ENCODE measurements around the gene RASSF1. TPM values are rescaled to one million over a fixed set of nuclear protein-coding genes. Genes with fewer than 3 reads are reported as not detected.

Gene RASSF1
- total and polyA plus RNA-seq, 10 of the 15 experiments (the other 5 are each of a cell fraction or from before 2014, with no cell fraction given), result 4.4 to 59.6 (median 37.2) TPM

DNA sequence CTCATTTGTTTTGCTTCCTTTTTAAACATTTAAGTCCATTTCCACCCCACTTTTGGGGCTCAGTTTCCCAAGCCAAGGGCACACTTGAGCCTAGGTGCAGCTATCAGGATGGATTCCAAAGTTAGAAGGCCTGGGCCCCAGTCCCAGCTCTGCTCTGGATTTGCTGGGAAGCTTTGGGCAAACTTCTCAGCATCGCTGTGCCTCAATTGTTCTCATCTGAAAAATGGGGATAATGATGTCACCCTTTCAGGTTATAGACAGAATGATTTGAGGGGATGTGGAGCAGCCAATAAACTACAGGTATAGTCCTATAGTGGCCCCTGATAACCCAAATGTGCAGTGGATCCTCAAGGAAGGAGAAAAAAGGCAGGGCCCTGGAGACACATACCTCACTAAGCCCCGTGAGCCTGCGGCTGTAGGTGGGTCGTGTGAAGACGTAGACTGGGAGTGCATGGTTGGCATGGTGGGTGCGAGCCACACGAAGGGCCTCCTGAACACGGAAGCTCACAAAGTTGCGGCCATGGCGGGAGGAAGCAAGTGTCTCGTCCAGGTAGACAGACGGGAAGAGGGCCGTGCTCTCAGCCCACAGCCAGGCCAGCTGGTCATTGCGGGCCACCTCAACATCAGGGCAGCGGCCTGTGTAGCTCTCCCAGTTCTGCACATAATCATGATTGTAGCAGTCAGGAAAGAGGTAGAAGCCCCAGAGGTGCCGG lies 21.3 kb downstream of the RASSF1 start:
- H3K27me3 ChIP-seq (replicated peaks in 1 of 2; ENCODE audit: control insufficient read depth in 2 of 2, insufficient read depth in 2 of 2, low read length in 1 of 2), result no peaks in the 10 kb centered on the region
- no peaks in the 10 kb centered on the region for H3K9me3 ChIP-seq (replicated peaks; ENCODE audit: control insufficient read depth, insufficient read depth, low read length)
- no peak overlapping the region for H3K4me3 ChIP-seq
- H3K27ac ChIP-seq (ENCODE audit: control insufficient read depth, insufficient read depth), result no peak overlapping the region
- in situ Hi-C loops (cut with MboI) (no loop called here), intact Hi-C loops (cut with micrococcal nuclease; ENCODE audit: unreplicated experiment) (no loop called here)
- DNase-seq (ENCODE audit: low read depth, low spot score) (no peak), FAIRE-seq (no peak), ATAC-seq (no peak)
- H3K79me2 ChIP-seq (ENCODE audit: control insufficient read depth, insufficient read depth, low read length), result peaks cover 5% of the 10 kb centered on the region
- no TSS peak for BruUV-seq (replicated peaks)
- ChIA-PET RAD21 (ENCODE audit: unreplicated experiment) (no interaction called here), SMC1A (ENCODE audit: uncharacterized antibody, unreplicated experiment) (interaction anchor here (1.5 to 1.8 kb wide), 2 partner anchors 17 to 20 kb away, joined by 4 read pairs; partner anchors contain the start of genes HYAL3 and NAA80), CTCF (interaction anchor here (0.7 to 1.8 kb wide), 6 partner anchors 9 to 98 kb away, joined by 3 to 8 read pairs (median 4); partner anchors contain the start of genes HYAL3, NAA80 and TUSC2), POLR2A (interaction anchor here (0.6 to 1.9 kb wide), 4 partner anchors 12 to 27 kb away, joined by 3 to 7 read pairs (median 4); partner anchors contain the start of gene IFRD2)
- H3K36me3 ChIP-seq (ENCODE audit: control insufficient read depth in 2 of 2, insufficient read depth in 2 of 2, low read length in 1 of 2), result peaks cover 0 to 2% of the 10 kb centered on the region in 2 experiments; a peak in 2 of 4 replicates
- no peak overlapping the region for H3K9ac ChIP-seq (ENCODE audit: control insufficient read depth, insufficient read depth, low read length)
- no peak for TF ChIP-seq RAD21 (IDR thresholded peaks at IDR 0.05; ENCODE audit: insufficient read depth, low read depth, low read length)
- TF ChIP-seq TAF1 (IDR thresholded peaks at IDR 0.05; ENCODE audit: borderline replicate concordance, low read depth, low read length), result no peak
- no peak for TF ChIP-seq PAX5 (IDR thresholded peaks at IDR 0.05; ENCODE audit: borderline replicate concordance, low read depth, low read length)
- no peak overlapping the region for H3K4me2 ChIP-seq (ENCODE audit: control insufficient read depth, insufficient read depth)
- WGBS (ENCODE audit: insufficient coverage, insufficient replicate concordance, low lambda C conversion rate, missing lambda C conversion rate), result 87% methylated on average over 16 of the region's 16 CpGs
- H4K20me1 ChIP-seq (ENCODE audit: control insufficient read depth, insufficient read depth), result no peaks in the 10 kb centered on the region
- H3K4me1 ChIP-seq (ENCODE audit: control insufficient read depth, insufficient read depth, low read length), result peaks cover 23% of the 10 kb centered on the region
- H2AFZ ChIP-seq (ENCODE audit: control insufficient read depth, low read depth, low read length), result no peak overlapping the region

DNA sequence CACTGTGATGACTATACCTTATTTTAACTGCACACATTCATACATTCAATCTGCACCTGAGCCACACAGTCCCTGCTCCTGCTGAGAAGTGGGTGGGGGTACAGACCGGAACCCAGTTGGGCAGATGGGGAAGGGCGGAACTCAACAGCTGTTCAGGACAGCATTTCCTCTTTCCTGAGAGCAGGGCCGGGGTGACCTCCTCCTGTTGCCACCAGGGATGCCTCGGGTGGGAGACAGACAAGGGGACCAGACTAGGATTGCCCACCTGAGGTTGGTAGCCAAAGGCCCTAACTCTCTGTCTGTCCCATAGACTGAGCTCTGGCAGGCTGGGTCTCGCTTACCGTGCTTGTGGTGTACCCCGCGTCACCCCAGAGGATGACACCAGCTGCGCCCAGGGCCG lies 22.0 kb downstream of the RASSF1 start:
- ChIA-PET CTCF (interaction anchor here (0.7 to 1.8 kb wide), 5 partner anchors 9 to 72 kb away, joined by 3 to 8 read pairs (median 3); partner anchors contain the start of genes HYAL3, NAA80 and TUSC2), POLR2A (interaction anchor here (1.0 to 1.9 kb wide), 3 partner anchors 13 to 26 kb away, joined by 3 to 5 read pairs (median 3); partner anchors contain the start of gene IFRD2), RAD21 (ENCODE audit: unreplicated experiment) (no interaction called here), SMC1A (ENCODE audit: uncharacterized antibody, unreplicated experiment) (interaction anchor here (1.5 to 1.8 kb wide), 2 partner anchors 18 to 19 kb away, joined by 4 read pairs; partner anchors contain the start of genes HYAL3 and NAA80)
- FAIRE-seq, result no peak
- H4K20me1 ChIP-seq (ENCODE audit: control insufficient read depth, insufficient read depth), result no peaks in the 10 kb centered on the region
- no peaks in the 10 kb centered on the region for H3K27me3 ChIP-seq (replicated peaks in 1 of 2; ENCODE audit: control insufficient read depth in 2 of 2, insufficient read depth in 2 of 2, low read length in 1 of 2)
- ATAC-seq, result no peak
- H3K36me3 ChIP-seq (ENCODE audit: control insufficient read depth in 2 of 2, insufficient read depth in 2 of 2, low read length in 1 of 2), result peaks cover 0 to 2% of the 10 kb centered on the region in 2 experiments; a peak in 2 of 4 replicates
- intact Hi-C loops (cut with micrococcal nuclease; ENCODE audit: unreplicated experiment) (no loop called here), in situ Hi-C loops (cut with MboI) (no loop called here)
- H3K4me3 ChIP-seq, result no peak overlapping the region
- no peaks in the 10 kb centered on the region for H3K9me3 ChIP-seq (replicated peaks; ENCODE audit: control insufficient read depth, insufficient read depth, low read length)
- H3K27ac ChIP-seq (ENCODE audit: control insufficient read depth, insufficient read depth), result no peak overlapping the region
- H3K9ac ChIP-seq (ENCODE audit: control insufficient read depth, insufficient read depth, low read length), result no peak overlapping the region
- H2AFZ ChIP-seq (ENCODE audit: control insufficient read depth, low read depth, low read length), result no peak overlapping the region
- BruUV-seq (replicated peaks), result no TSS peak
- WGBS (ENCODE audit: insufficient coverage, insufficient replicate concordance, low lambda C conversion rate, missing lambda C conversion rate), result 87% methylated on average over 10 of the region's 10 CpGs
- no peak for DNase-seq (ENCODE audit: low read depth, low spot score)
- H3K79me2 ChIP-seq (ENCODE audit: control insufficient read depth, insufficient read depth, low read length), result peaks cover 5% of the 10 kb centered on the region
- H3K4me2 ChIP-seq (ENCODE audit: control insufficient read depth, insufficient read depth), result no peak overlapping the region
- H3K4me1 ChIP-seq (ENCODE audit: control insufficient read depth, insufficient read depth, low read length), result peaks cover 23% of the 10 kb centered on the region
- TF ChIP-seq REST (IDR thresholded peaks at IDR 0.05; ENCODE audit: low read depth, low read length) (no peak), EED (IDR thresholded peaks at IDR 0.05; ENCODE audit: low read depth) (no peak), EZH2 (IDR thresholded peaks at IDR 0.05; ENCODE audit: borderline replicate concordance, control insufficient read depth, low read depth, low read length) (no peak), JUND (IDR thresholded peaks at IDR 0.05; ENCODE audit: low read depth, low read length) (no peak), SMAD5 (IDR thresholded peaks at IDR 0.05; ENCODE audit: low read depth) (no peak), IRF3 (IDR thresholded peaks at IDR 0.05) (no peak), TCF12 (IDR thresholded peaks at IDR 0.05; ENCODE audit: low read depth, low read length) (no peak), HCFC1 (IDR thresholded peaks at IDR 0.05; ENCODE audit: low read length) (no peak)

Measured in GM12878 (cell line).